ENCODE results near the gene GET4.

DNA sequence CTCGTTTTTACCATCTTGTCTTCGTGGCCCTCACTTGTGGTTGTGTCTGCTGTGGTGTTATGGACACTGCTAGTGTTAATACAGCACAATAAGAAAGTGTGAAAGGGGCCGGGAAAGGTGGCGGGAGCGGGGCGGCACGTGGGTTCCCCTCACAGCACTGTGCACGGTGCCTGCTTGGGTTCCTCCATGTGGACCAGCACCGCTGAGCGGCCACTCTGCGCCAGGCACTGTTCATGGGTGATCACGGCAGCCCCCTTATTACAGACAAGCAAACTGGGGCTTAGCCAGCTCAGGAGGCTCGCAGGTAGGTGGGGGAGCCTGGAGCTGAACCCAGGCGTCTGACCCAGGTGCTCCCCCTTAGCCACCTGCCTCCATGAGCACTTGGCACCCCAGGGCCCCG lies 31.8 kb upstream of the GET4 start:
- TF ChIP-seq, protein P1, sequence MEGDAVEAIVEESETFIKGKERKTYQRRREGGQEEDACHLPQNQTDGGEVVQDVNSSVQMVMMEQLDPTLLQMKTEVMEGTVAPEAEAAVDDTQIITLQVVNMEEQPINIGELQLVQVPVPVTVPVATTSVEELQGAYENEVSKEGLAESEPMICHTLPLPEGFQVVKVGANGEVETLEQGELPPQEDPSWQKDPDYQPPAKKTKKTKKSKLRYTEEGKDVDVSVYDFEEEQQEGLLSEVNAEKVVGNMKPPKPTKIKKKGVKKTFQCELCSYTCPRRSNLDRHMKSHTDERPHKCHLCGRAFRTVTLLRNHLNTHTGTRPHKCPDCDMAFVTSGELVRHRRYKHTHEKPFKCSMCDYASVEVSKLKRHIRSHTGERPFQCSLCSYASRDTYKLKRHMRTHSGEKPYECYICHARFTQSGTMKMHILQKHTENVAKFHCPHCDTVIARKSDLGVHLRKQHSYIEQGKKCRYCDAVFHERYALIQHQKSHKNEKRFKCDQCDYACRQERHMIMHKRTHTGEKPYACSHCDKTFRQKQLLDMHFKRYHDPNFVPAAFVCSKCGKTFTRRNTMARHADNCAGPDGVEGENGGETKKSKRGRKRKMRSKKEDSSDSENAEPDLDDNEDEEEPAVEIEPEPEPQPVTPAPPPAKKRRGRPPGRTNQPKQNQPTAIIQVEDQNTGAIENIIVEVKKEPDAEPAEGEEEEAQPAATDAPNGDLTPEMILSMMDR (conservative IDR thresholded peaks at IDR 0.05): no peak
- TF ChIP-seq ZFX (IDR thresholded peaks at IDR 0.05): no peak

Data from C4-2B (cell line).